AG04450 (cell line): ENCODE measurements around the gene CTAGE1. TPM values are rescaled to one million over a fixed set of nuclear protein-coding genes. Genes with fewer than 3 reads are reported as not detected.

Experiments
- CTCF ChIA-PET: fragments of 300-600, 350-600 bp; formaldehyde crosslinking; extraction: SDS; loops from one replicate; lab custom pipeline; 2022; ENCODE audit warnings: antibody characterized with exemption, inconsistent platforms; lab: Charles Lee
- POLR2A ChIA-PET: fragments of 350-600 bp; formaldehyde crosslinking; extraction: SDS; loops from one replicate; lab custom pipeline; 2021; ENCODE audit warnings: antibody characterized with exemption, inconsistent platforms; lab: Yijun Ruan, JAX
- DNase-seq: peaks from one replicate; pipeline ENCODE4 v3.0.0-alpha.2; 2011; ENCODE audit warnings: low read depth, low spot score
- H3K27ac ChIP-seq: one replicate; pipeline ENCODE4 v1.5.1; 2012; ENCODE audit warnings: low read depth, low read length, control low read depth
- H3K27me3 ChIP-seq: one replicate; pipeline ENCODE4 v1.6.0; 2012; ENCODE audit warnings: low read length; ENCODE audit not compliant: control insufficient read depth, insufficient read depth
- H3K4me3 ChIP-seq: 2 replicates; pipeline ENCODE4 v1.5.1; 2011; ENCODE audit warnings: mild to moderate bottlenecking, low read depth, low read length, control low read depth
- H3K9me3 ChIP-seq: 2 replicates; pipeline ENCODE4 v1.5.1; 2012; ENCODE audit warnings: low read length; ENCODE audit not compliant: control insufficient read depth, insufficient read depth
- CTCF ChIP-seq: IDR thresholded peaks from 2 replicates; pipeline ENCODE4 v1.5.1; 2011; ENCODE audit warnings: low read depth, low read length, control low read depth, inconsistent platforms
- polyA plus RNA-seq: library from polyadenylated mRNA; depleted of rRNA; stranded (reverse); fragments of >200 nt; gene quantifications from 2 replicates; pipeline ENCODE4 v1.2.3, GENCODE V29; 2011

Gene CTAGE1
- polyA plus RNA-seq, 1 experiment = not detected

GRCh38 chr18:22459491-22459890, 41.8 kb upstream of the CTAGE1 start:
- Histone ChIP-seq H3K27ac (no peak overlapping the region), H3K9me3 (no peaks in the 10 kb centered on the region), H3K27me3 (no peaks in the 10 kb centered on the region), H3K4me3 (no peak overlapping the region)
- no peak for TF ChIP-seq CTCF
- POLR2A ChIA-PET = no interaction called here
- CTCF ChIA-PET = interaction anchor here (1.0 to 1.2 kb wide), 2 partner anchors 19 to 51 kb away, joined by 4 read pairs; no protein-coding TSS in a partner anchor
- DNase-seq = no peak

DNA sequence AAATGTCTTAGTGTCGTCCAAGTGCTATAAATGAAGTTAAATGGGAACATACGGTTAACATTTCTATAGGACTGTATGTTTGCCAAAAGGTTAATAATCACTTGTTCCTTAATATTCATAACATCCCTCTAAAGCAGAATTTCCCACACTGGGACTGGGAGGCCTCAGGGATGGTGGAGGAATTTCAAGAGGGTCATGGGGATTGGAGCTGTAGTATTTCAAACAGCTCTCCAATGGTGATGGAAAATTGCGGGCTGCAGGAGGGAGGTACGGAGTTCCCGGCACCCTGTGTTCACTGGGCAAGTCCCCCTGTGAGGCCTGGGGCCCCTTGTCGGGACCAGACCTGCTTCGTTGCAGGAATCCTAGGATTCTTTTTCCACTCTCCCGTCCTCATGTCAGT, 39.8 kb upstream of the CTAGE1 start:
- Histone ChIP-seq H3K27me3 (no peaks in the 10 kb centered on the region), H3K9me3 (no peaks in the 10 kb centered on the region), H3K4me3 (no peak overlapping the region), H3K27ac (no peak overlapping the region)
- DNase-seq = no peak
- ChIA-PET CTCF (interaction anchor here (0.6 kb wide), 2 partner anchors 32 to 95 kb away, joined by 3 read pairs; no protein-coding TSS in a partner anchor), POLR2A (no interaction called here)
- TF ChIP-seq CTCF = no peak

GRCh38 chr18:22456547-22456946, 38.8 kb upstream of the CTAGE1 start:
- Histone ChIP-seq H3K4me3 (no peak overlapping the region), H3K9me3 (no peaks in the 10 kb centered on the region), H3K27ac (no peak overlapping the region), H3K27me3 (no peaks in the 10 kb centered on the region)
- ChIA-PET POLR2A (no interaction called here), CTCF (no interaction called here)
- no peak for TF ChIP-seq CTCF
- no peak for DNase-seq

DNA sequence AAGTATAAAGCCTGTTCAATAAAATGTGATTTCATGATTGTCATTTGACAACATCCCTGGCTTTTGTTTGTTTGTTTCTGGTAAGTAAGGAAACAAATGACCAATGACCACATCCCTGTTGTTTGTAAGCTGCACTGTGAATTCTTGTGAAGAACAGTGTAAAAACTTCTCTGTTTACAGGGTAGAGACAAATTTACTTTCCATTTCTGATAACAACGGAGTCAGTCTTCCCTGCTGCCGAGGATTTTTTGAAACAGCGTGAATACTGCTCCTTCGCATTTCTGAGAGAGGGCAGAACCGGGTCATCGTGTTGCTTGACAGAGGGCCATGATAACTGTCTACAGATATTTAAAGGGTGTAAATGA, 38.4 kb upstream of the CTAGE1 start:
- TF ChIP-seq CTCF = no peak
- no peak for DNase-seq
- Histone ChIP-seq H3K4me3 (no peak overlapping the region), H3K27me3 (no peaks in the 10 kb centered on the region), H3K9me3 (no peaks in the 10 kb centered on the region), H3K27ac (no peak overlapping the region)
- CTCF ChIA-PET = no interaction called here
- POLR2A ChIA-PET = no interaction called here

GRCh38 chr18:22455425-22456115, 37.9 kb upstream of the CTAGE1 start:
- DNase-seq = no peak
- no peak for TF ChIP-seq CTCF
- Histone ChIP-seq H3K9me3 (no peaks in the 10 kb centered on the region), H3K27ac (no peak overlapping the region), H3K27me3 (no peaks in the 10 kb centered on the region), H3K4me3 (no peak overlapping the region)
- POLR2A ChIA-PET = no interaction called here
- CTCF ChIA-PET = no interaction called here
